ENCODE data around the gene C11orf91. TPM values are rescaled to one million over a fixed set of nuclear protein-coding genes. Genes with fewer than 3 reads are reported as not detected.
"Not testable (repeated sequence)": the region's sequence is repeated elsewhere in the genome, so short reads cannot be mapped to it uniquely, and the experiment has no call there.

Gene C11orf91
- total RNA-seq, 1 donor, result not detected

DNA sequence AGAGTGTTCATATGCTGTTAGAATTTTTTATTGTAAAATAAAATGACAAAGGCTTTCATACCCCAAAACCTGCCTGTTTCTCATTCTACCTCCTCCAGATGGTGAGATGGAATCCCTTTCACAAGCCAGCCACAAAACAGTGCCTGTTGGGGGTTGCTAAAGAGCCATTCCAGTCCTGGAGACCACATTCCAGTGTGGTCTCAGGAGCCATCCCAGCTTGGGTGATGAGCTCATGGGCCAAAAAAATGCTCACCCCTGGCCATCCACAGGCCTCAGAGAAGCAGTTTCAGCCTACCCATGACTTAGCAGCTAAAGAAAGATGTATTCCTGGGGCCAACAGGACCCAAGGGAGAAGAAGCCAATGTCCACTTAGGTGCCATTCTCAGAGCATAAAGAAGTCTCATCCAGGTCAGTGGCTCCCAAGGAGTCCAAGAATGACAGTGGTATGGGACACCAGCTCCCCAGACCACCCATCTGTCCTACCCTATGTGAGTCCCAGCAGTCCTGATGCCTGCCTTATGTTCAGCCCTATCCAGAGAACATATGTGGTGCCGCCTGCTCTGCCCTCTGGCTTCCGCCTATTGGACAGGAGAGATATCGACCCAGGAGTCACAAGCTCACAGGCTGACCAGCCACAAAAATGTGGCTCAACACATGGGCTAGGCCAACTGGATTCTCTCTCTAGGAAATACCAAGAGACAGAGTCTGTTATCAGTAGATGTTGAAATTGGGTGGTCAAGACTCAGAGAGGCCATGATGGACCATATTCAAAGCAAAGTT is 26.4 kb downstream of the C11orf91 start:
- no peak for DNase-seq (ENCODE audit: low read depth in 2 of 3, low spot score in 2 of 3)

DNA sequence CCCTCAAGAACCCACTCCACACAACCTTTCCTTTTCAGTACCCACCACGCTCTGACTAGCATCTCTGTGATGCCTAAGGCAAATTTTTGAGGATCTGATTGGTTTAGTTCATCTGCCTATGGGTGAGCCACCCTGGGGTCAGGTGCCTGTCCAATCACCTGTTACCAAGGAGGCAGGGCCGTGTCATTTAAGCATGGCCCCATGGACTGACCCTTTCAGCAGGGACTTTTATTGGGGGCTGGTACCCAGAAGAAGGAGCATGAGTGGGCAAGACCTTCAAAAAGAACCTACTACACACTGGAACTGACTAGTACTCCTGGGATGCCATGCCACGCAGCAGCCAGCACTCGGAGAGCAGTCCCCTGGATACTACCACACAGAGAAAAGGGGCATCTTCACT is 28.4 kb downstream of the C11orf91 start:
- no peak for DNase-seq (ENCODE audit: low read depth in 2 of 3, low spot score in 2 of 3)

DNA sequence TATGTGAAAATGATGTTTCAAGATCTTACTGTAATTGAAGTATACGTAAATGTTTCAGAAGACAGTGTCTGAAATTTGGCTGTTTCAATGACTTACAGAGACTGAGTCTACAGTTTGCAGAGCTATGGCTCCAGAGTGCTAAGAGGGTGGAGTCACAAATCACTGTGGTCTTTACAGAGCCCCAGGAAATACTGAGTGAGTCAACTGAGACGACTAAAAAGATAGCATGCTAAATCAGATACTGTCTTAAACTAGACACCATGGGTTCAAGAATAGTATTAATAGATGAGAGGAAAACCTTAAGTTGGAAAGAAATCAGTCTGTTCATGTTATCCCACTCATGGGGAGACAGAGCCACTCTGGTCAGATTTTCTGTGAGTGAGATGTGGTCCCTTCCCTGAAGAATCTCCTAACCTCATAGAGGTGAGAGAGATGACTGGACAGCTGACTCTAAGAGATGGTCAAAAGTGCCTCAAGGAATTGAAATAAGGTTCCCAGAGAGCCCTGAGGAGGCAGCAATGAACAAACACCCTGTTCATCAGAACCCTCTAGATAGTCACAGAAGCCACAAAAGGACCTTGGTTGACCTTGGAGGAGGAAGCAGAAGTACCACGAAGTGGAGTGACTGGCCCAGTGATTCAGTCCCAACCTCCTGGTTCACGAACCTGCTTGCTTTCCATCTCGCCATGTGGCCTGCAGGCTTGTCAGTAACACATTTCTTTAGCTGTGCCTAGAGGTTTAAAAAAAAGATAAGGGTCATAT is 30.2 kb downstream of the C11orf91 start:
- DNase-seq (ENCODE audit: low read depth in 2 of 3, low spot score in 2 of 3), result no peak

DNA sequence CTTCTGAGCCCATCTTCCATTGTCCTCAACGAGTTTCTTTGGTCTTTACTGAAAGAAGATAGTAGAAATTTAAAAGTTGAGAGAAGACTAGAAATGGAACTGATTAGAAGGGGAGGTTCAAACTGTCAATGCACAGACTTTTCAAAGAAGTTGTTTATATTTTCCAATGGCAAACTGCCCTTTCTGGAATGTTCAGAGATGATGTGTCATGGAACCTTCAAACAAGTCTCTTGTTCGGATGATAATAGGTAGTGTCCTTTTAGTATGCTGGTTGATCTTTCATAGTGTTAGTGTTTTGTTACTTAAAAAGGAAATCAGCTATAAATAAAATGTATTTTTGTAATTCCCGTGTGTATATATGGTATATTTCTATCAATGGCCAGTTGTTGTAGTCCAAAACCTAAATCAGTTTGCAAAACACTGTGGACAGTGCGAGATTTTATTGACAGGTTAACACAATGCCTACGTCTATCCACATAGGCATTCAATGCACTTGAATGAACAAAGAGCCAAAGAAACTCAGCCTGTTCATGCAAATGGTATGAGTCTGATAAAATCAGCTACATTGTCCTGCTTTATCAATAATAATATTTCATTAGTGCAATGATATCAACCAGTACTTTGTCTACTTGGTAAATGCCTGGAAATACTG is 30.9 kb downstream of the C11orf91 start:
- DNase-seq (ENCODE audit: low read depth in 2 of 3, low spot score in 2 of 3), result no peak

DNA sequence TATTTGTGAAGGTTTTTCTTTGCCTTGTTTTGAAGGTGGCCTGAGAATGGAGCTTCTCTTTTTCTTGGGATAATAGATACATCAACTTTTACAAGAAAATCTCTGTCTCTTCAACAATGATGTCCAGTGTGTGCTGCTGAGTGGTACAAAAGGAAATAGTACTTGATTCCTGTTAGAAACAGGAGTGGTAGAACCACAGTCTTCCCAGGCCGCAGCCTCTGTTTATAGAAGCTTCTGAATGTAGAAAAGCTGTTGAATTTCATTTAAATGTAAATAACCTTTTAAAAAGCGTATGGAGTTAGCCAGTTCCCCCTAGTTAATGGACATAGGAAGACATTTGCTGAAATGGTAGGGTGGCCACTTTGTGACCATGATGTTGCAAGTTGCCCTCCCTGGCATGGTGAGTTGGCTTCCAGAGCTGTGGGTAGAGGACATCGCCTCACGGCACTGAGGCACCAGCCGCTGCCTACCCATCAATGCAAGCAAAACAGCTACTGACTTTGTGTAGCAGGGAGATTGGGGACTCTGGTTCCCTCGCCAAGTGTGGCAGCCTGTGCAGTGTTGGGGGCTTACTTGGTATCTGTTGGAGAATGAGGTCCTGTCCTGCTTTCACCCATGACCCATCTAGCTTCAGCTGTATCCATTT is 31.6 kb downstream of the C11orf91 start:
- DNase-seq (ENCODE audit: low read depth in 2 of 3, low spot score in 2 of 3), result no peak

DNA sequence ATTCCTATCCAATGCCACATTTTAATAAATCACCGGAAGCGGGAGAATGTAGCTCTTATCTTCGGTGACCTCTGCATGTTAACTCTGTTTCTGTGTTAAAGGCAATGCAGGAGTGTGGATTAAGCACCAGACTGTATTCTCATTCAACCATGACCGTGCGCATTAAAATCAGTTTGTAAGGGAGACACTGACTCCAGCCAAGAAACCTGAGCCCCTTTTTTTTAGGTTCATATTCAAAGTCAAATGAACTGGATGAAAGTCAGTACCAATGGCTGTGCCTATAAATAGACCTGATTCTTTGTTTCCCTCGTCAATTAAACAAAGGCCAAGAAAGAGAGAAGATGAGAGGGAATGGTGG is 32.2 kb downstream of the C11orf91 start:
- DNase-seq (ENCODE audit: low read depth in 2 of 3, low spot score in 2 of 3), result no peak

DNA sequence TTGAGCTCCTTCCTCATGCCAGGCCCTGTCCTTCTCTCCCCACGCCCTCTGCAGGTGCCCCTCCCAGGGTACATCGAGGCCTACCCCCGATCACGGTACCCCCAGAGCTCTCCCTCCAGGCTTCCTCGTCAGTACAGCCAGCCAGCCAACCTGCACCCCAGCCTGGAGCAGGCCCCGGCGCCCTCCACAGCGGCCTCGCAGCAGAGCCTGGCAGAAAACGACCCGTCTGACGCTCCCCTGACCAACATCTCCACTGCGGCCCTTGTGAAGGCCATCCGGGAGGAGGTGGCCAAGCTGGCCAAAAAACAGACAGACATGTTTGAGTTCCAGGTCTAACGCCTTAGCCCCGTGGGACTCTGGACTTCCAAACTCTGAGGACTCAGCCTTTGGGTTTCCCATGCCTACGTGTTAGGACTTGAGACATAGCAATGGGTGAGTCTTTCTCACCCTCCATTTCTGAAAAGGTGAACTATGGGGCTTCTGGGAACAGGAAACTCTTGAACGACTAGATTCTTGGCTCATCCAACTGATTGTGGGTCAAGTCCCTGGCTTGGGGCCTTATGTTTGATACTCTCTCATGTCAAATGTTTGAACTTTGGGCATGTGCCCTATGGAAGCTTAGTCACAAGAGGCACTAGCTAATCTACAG is 32.7 kb downstream of the C11orf91 start:
- no peak for DNase-seq (ENCODE audit: low read depth in 2 of 3, low spot score in 2 of 3)

DNA sequence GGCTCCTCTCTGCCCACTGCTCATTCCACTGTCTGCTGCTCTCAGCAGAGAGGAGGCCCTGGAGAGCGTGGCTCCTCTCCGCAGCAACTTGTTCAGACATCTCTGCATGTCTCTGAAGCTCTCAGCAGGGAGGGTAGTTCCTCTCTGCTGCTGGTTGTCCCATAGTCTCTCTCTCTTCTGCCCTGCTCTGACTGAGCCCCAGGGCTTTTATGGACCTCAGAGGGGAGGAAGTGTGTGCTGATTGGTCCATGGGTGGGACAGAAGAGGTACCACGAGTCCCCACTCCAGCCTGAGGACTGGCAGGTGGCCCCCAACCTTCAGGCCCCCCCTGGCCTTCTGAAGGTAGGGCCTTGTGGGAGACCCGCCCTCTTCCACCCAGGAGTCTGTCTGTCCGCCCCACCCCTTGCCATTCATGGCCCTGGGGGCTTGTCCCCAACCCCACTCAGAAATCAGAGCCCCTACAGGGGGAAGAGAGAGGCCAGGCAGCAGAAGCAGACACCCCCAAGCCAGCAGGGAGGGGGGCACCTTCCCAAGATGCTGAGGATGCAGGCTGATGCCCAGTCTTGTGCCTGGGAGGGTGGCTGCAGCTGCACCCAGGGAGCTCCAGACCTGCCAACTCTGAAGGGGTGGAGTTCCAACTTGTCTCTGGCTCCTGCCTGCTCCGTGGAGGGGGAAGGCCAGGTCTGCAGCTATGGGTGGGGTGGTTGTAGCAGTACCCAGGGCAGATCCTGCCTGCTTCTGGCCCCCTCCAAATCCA is 35.1 kb downstream of the C11orf91 start:
- DNase-seq (ENCODE audit: low read depth in 2 of 3, low spot score in 2 of 3), result no peak

DNA sequence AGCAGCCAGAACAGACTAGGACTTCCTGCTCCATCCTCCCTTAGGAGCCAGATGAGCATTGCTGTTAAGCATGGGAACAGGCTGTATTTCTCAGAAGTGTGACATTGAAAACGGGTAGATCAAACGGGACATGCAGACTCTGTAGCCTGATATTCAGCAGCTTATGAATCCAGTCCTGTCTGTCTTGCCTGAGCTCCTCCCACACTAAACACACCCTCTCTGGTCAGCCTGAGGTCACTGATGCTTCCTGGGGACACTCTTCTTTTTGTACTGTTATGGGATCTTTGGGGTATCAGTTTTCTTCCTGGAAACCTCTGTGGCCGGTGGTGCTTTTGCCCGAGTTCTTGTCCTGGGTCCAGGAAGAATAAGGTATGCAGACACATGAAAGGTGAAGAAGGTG is 35.8 kb downstream of the C11orf91 start:
- DNase-seq (ENCODE audit: low read depth in 2 of 3, low spot score in 2 of 3), result no peak

DNA sequence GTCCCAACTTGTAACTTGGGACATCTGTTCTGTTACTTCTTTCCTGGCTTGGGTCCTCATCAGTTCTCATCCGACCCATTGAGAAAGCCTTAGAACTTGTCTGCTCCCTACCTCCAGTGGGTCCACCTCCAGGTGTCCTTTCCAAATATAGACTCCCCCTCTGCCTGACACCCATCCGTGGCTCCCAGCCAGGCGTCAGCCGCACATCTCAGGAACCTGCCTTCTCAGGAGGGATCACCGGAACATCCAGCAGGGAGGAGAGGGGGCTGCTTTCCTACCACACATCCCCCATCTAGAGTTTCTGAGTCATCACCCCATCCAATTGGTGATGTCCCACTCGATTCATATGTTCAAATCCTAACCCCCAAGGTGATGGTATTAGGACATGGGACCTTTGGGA is 36.5 kb downstream of the C11orf91 start:
- no peak for DNase-seq (ENCODE audit: low read depth in 2 of 3, low spot score in 2 of 3)

DNA sequence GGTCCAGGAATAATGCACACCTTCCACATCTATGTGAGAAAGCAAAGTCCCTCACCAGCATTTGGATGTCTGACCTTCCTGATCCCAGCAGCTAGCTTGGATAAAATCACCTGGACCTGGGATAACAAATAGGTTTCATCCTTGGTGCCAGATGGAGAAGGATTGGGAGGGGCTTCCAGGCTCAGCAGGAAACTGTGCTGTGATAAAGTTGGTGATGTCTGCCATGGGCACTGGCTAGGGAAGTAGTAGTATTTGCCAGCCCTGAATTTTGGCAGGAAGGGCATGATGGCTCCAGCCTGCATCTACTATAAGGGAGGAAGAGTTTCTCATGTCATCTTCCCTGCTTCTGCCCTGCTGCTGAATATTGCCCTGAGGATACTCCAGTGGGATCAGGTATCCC is 37.5 kb downstream of the C11orf91 start:
- no peak for DNase-seq (ENCODE audit: low read depth in 2 of 3, low spot score in 2 of 3)

DNA sequence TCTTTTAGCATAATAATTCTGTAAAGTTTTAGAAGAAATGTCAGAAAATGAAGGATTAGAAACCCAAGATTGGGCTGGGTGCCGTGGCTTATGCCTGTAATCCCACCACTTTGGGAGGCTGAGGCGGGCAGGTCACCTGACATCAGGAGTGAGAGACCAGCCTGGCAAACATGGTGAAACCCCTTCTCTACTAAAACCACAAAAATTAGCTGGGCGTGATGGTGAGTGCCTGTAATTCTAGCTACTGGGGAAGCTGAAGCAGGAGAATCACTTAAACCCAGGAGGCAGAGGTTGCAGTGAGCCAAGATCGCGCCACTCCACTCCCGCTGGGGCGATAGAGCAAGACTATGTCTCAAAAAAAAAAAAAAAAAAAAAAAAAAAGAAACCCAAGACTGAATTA is 39.1 kb downstream of the C11orf91 start:
- DNase-seq (ENCODE audit: low read depth in 2 of 3, low spot score in 2 of 3), result not testable (repeated sequence)

DNA sequence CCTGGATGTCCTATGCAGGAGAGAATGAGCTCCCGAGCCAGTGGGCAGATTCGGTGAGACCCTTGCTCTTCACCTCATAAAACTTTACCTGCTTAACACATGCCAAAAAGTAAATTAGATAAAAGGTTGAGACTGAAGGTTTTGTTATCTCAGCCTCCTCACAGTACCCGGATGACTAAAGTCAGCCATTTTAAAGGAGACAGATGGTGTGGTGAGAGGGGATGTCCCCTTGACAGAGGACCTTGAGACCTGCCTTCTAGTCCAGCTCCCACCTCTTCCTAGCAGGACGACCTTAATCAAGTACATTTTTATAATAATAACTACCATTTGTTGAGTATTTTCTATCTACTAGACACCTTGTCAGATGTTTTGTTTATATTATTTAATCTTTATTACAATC is 39.7 kb downstream of the C11orf91 start:
- no peak for DNase-seq (ENCODE audit: low read depth in 2 of 3, low spot score in 2 of 3)

DNA sequence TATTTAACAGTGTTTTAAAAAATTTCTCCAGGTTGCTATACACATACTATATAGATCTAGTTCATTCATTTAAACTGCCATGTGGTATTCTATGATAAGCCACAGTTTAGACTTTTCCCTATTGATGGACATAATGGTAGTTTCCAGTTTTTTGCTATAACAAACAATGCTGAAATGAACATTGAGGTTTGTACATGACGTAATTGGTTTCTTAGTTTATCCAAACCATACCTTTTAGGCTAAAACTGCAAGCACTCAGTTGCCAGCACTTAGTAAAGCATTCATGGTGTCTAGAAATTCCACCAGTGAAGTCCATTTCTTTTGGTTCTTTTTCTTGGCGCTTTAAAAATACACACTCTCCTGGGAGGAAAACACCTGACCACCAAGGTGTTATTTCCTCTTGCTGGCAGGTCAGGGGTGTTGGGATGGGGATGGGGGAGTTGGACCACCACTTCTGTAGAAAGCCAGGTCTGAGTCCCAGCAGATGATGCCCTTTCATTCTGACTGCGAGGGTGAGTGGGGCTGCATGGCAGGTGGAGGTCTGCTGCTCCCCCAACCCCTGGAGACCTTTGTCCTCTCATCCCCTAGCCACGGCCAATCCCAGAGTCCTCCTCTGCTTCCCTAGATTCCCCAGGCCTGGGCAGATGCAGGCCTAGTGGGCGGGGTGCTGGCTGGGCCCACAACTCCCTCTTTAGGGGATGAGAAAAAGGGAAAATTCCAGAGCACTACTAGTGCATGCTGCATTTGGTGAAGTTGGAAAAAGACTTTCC is 41.1 kb downstream of the C11orf91 start:
- no peak for DNase-seq (ENCODE audit: low read depth in 2 of 3, low spot score in 2 of 3)

DNA sequence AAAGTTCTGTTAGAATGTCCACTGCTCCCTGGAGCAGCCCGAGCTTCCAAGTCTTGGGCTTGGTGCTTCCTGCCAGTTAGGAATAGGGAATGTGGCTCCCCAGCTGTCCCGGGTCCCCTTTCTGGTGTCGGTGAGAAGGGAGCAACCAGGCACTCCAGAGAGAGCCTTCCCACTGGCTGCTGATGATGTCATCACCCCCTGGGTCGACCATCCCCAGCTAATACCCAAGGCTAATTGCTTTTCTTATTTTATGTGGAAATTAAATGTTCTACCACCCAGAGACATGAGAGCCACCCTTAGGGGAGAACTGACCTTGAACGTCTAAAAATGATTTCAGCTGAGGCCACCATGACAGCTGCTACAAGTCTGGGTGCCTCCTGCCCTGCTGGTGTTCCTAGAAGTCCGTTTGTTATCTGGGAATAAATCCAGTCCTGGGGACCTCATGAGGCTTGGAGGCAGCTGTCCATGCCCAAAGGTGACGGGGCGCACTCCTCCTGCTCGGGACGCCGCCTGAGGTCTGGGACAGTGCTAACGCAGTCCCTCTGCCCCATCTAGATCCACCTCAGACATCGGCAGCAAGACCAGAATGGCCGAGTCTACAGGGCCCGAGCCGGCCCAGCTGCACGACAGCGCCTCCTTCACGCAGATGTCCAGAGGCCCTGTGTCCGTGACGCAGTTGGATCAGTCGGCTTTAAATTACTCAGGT is 42.3 kb downstream of the C11orf91 start:
- DNase-seq (ENCODE audit: low read depth in 2 of 3, low spot score in 2 of 3), result no peak

DNA sequence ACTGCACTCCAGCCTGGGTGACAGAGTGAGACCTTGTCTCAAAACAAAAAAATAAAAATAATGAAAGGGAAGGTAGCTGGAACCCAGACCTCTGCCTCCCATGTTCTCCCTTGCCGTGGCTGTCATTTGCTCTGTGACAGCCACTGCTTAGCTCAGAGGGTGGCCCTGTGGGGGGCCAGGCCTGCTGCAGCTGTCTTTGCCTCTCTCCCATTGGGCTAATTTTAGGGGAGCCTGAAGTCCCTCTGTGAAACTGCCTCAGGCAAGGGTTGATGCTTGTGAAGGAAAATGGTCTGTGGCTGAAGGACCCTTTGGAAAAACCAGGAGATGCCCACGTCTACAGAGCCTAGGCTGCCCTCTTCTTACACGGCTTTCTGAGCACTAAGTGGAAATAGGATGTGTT is 42.9 kb downstream of the C11orf91 start:
- no peak for DNase-seq (ENCODE audit: low read depth in 2 of 3, low spot score in 2 of 3)

DNA sequence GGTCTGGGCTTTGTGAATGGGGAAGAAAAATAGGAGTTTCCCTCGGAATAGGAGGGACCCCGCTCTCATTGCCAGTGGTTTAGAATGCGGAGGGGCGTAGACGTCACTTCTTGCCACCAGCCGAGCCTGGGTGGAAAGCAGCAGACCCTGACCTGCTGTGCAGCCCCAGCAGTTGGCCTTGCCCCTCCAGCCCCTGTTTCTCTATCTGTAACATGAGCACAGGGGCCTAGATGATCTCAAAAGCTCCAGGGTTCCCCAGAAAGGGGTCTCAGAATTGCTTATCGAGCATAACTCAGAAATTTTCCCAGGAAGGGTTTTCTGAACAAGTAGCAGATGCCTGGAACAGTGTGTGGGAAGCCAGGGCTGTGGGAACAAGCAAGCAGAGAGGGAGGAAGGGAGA is 43.9 kb downstream of the C11orf91 start:
- no peak for DNase-seq (ENCODE audit: low read depth in 2 of 3, low spot score in 2 of 3)

DNA sequence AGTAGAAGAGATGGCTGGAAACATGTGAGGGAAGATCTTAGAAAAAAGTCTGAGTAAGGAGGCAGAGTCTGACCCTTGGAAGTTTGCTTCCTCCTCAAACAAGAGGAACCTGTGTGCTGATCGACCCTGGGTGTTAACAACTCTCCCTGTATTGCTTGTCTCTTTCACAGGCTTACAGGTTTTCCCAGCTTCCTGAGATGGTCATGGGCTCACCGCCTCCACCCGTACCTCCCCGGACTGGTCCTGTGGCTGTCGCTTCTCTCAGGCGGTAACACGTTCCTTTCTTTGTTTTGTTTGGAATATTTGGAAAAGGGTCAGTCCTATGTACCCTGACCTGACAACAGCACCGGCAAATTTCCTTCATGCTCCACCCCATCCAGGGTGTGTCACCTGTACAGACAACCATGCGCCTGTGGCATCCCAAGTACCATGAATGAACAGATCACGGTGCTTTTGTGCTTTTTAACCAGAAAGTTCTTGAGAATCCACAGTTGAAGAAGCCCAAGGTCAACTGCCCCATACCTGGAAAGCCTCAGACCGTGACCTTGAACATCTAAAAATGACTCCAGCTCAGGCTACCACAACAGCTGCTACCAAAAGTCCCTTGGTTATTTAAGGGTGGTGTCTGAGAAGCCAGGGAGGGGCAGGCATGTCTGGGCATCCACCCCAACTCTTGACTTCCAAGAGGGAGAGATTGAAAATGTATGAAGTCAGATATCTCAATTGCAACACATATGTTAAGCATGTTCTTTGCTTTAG is 44.6 kb downstream of the C11orf91 start:
- no peak for DNase-seq (ENCODE audit: low read depth in 2 of 3, low spot score in 2 of 3)

Measured in hematopoietic multipotent progenitor cell (in vitro differentiated cells).